NCI-H774 (cell line): ENCODE measurements around the gene ACTR1B.
"Not testable (repeated sequence)": the region's sequence is repeated elsewhere in the genome, so short reads cannot be mapped to it uniquely, and the experiment has no call there.

Experiments
- DNase-seq: peaks from one replicate; lab custom pipeline; 2025; lab: John Stamatoyannopoulos, UW

Gene ACTR1B

GRCh38 chr2:97658691-97659157 lies 5.1 kb downstream of the ACTR1B start:
- DNase-seq = no peak

- no peak for DNase-seq
Measured at GRCh38 chr2:97657986-97658690, 5.7 kb downstream of the ACTR1B start.

- no peak for DNase-seq
Measured at GRCh38 chr2:97656905-97657587, 6.8 kb downstream of the ACTR1B start.

- no peak for DNase-seq
Measured at GRCh38 chr2:97656129-97656755, 7.6 kb downstream of the ACTR1B start.

GRCh38 chr2:97654791-97655190 lies 9.1 kb downstream of the ACTR1B start:
- no peak for DNase-seq

- no peak for DNase-seq
Measured at GRCh38 chr2:97654309-97654708, 9.5 kb downstream of the ACTR1B start.

GRCh38 chr2:97653874-97654273 lies 10.0 kb downstream of the ACTR1B start:
- DNase-seq = no peak

GRCh38 chr2:97653473-97653872 lies 10.4 kb downstream of the ACTR1B start:
- DNase-seq = no peak

- DNase-seq = no peak
Measured at GRCh38 chr2:97651114-97651513, 12.7 kb downstream of the ACTR1B start.

- DNase-seq = no peak
Measured at GRCh38 chr2:97646977-97647376, 16.9 kb downstream of the ACTR1B start.

GRCh38 chr2:97645695-97646629 lies 17.9 kb downstream of the ACTR1B start, which contains the start of gene COX5B:
TSS of gene COX5B (plus strand) at chr2:97646062. CDS start at chr2:97646087, 25 bp downstream.
- DNase-seq = peak; percentile 98

GRCh38 chr2:97645112-97645694 lies 18.6 kb downstream of the ACTR1B start:
- DNase-seq = no peak

- DNase-seq = no peak
Measured at GRCh38 chr2:97644023-97644717, 19.7 kb downstream of the ACTR1B start.

GRCh38 chr2:97626049-97626430 lies 37.8 kb downstream of the ACTR1B start:
- not testable (repeated sequence) for DNase-seq

- not testable (repeated sequence) for DNase-seq
Measured at GRCh38 chr2:97625354-97626048, 38.3 kb downstream of the ACTR1B start.

- not testable (repeated sequence) for DNase-seq
Measured at GRCh38 chr2:97622976-97623375, 40.9 kb downstream of the ACTR1B start.

GRCh38 chr2:97620492-97620891 lies 43.4 kb downstream of the ACTR1B start:
- not testable (repeated sequence) for DNase-seq

- DNase-seq = not testable (repeated sequence)
Measured at GRCh38 chr2:97618939-97619827, 44.7 kb downstream of the ACTR1B start.

- no peak for DNase-seq
Measured at GRCh38 chr2:97617911-97618310, 45.9 kb downstream of the ACTR1B start.
